Mammary epithelial cell (primary cell): Measurements from ENCODE around the gene SHCBP1L.

Source experiments
- CTCF ChIP-seq, 2 donors: IDR thresholded peaks in 1 of 2; conservative IDR thresholded peaks in 1 of 2; 2 replicates each; pipeline ENCODE4 v1.5.1; 2011 to 2012; ENCODE audit warnings: inconsistent platforms in 2 of 2, low read length in 2 of 2, mild to moderate bottlenecking in 2 of 2, control low read depth in 1 of 2, low read depth in 1 of 2; ENCODE audit not compliant: insufficient read depth in 1 of 2; ENCODE audit errors: extremely low read depth in 1 of 2
- EZH2 ChIP-seq: IDR thresholded peaks from 2 replicates; pipeline ENCODE4 v1.6.1; 2012; ENCODE audit warnings: low read length, inconsistent platforms, borderline replicate concordance

GRCh38 chr1:182952677-182953444 lies at the start of gene SHCBP1L:
- no peak for TF ChIP-seq CTCF (conservative IDR thresholded peaks at IDR 0.05 in 1 of 2, IDR thresholded peaks at IDR 0.05 in 1 of 2; ENCODE audit: extremely low read depth in 1 of 2, insufficient read depth in 1 of 2, low read depth in 1 of 2, low read length in 2 of 2)
- TF ChIP-seq EZH2: no peak
